Lower leg skin (tissue), 3 donors: Measurements from ENCODE around the gene MORN4.

ENCODE experiments used
- CTCF ChIP-seq, 3 donors: fragments of 450-650 bp; IDR thresholded peaks; one replicate each; pipeline ENCODE4 v1.5.1; 2016; ENCODE audit warnings: antibody characterized with exemption in 3 of 3, mild to moderate bottlenecking in 3 of 3, moderate library complexity in 2 of 3
- POLR2A ChIP-seq, 2 donors: fragments of 450-650 bp; IDR thresholded peaks; one replicate each; pipeline ENCODE4 v1.6.1; 2016 to 2017; ENCODE audit warnings: antibody characterized with exemption in 2 of 2, mild to moderate bottlenecking in 1 of 2, moderate library complexity in 1 of 2

- TF ChIP-seq CTCF (IDR thresholded peaks at IDR 0.05): no peak
- TF ChIP-seq POLR2A (IDR thresholded peaks at IDR 0.05): no peak
Observed at GRCh38 chr10:97590082-97590747, 43.1 kb downstream of the MORN4 start.
